HL-60 (cell line): ENCODE measurements around the gene ERVK3-1.

ENCODE experiments used
- DNase-seq, 2 experiments: peaks; one replicate each; pipeline ENCODE4 v3.0.0-alpha.2; 2010 to 2020; ENCODE audit warnings: low read depth in 1 of 2, low spot score in 1 of 2
- H3K27ac ChIP-seq: fragments of 250-450 bp; sonication (Bioruptor Pico); replicated peaks from 2 replicates; pipeline ENCODE4 v1.5.1; 2020; ENCODE audit warnings: mild to moderate bottlenecking, moderate library complexity
- H3K27me3 ChIP-seq: fragments of 250-450 bp; sonication (Bioruptor Pico); 2 replicates; pipeline ENCODE4 v1.5.1; 2021; ENCODE audit warnings: mild to moderate bottlenecking, moderate library complexity; ENCODE audit not compliant: insufficient read depth, poor library complexity, severe bottlenecking
- H3K4me3 ChIP-seq: replicated peaks from 2 replicates; pipeline ENCODE4 v1.5.1; 2011; ENCODE audit warnings: mild to moderate bottlenecking, control low read depth, low read length; ENCODE audit not compliant: insufficient read depth
- CTCF ChIP-seq: IDR thresholded peaks from one replicate; pipeline ENCODE4 v1.5.1; 2011; ENCODE audit warnings: low read length, control low read depth, inconsistent platforms; ENCODE audit not compliant: insufficient read depth
- GABPA ChIP-seq: IDR thresholded peaks from 2 replicates; pipeline ENCODE4 v1.6.1; 2012; ENCODE audit warnings: low read depth
- POLR2AphosphoS5 ChIP-seq: IDR thresholded peaks from 2 replicates; pipeline ENCODE4 v1.6.1; 2012; ENCODE audit warnings: low read depth
- REST ChIP-seq: IDR thresholded peaks from 2 replicates; pipeline ENCODE4 v1.6.1; 2012; ENCODE audit warnings: low read depth; ENCODE audit not compliant: insufficient replicate concordance
- SPI1 ChIP-seq: IDR thresholded peaks from 2 replicates; pipeline ENCODE4 v1.6.1; 2012; ENCODE audit warnings: low read depth, mild to moderate bottlenecking, borderline replicate concordance

Gene ERVK3-1

GRCh38 chr19:58277197-58277596 lies 28.0 kb upstream of the ERVK3-1 start:
- Histone ChIP-seq H3K27me3 (no peaks in the 10 kb centered on the region), H3K27ac (no peak overlapping the region), H3K4me3 (no peak overlapping the region)
- no peak for TF ChIP-seq SPI1
- no peak for TF ChIP-seq GABPA
- no peak for DNase-seq

- no peak for TF ChIP-seq CTCF
- peak; percentile 32; the same call in 1 of the 2 replicates for TF ChIP-seq GABPA
- TF ChIP-seq POLR2AphosphoS5, result no peak
- no peak for TF ChIP-seq SPI1
- TF ChIP-seq REST, result no peak
- H3K27ac ChIP-seq, result peak overlapping the region; percentile 94
- no peak for DNase-seq
These were observed 27.2 kb upstream of the ERVK3-1 start for GRCh38 chr19:58277748-58278540.

GRCh38 chr19:58278541-58279041 lies 26.6 kb upstream of the ERVK3-1 start, which contains the start of gene ZNF8:
Gene ZNF8, plus strand, starts transcription at chr19:58278955. Its CDS starts 127 bp downstream, at chr19:58279082.
- H3K27ac ChIP-seq, result peak within 1 kb of the TSS; percentile 94
- TF ChIP-seq POLR2AphosphoS5 (peak; percentile 82), REST (peak; percentile 59), GABPA (no peak; the same call in 1 of the 2 replicates), SPI1 (no peak), CTCF (no peak)
- no peaks in the 10 kb centered on the region for H3K27me3 ChIP-seq
- peak; percentile 98 to 99 for DNase-seq
- H3K4me3 ChIP-seq, result peak within 1 kb of the TSS; percentile 82

More at GRCh38 chr19:58277748-58278540, 27.2 kb upstream of the ERVK3-1 start:
- H3K4me3 ChIP-seq, result peak overlapping the region; percentile 82
- no peaks in the 10 kb centered on the region for H3K27me3 ChIP-seq

GRCh38 chr19:58279042-58279924 lies 25.9 kb upstream of the ERVK3-1 start:
- no peaks in the 10 kb centered on the region for H3K27me3 ChIP-seq
- H3K4me3 ChIP-seq, result peak overlapping the region; percentile 82
- TF ChIP-seq POLR2AphosphoS5, result 0 out of 2 replicates have a peak, but pooled peaks have one; percentile 24
- no peak for TF ChIP-seq CTCF
- TF ChIP-seq GABPA, result no peak
- TF ChIP-seq SPI1, result no peak
- no peak for TF ChIP-seq REST
- peak overlapping the region; percentile 94 for H3K27ac ChIP-seq
- DNase-seq, result peak in 1 of 2 experiments; percentile 34
